ENCODE measurements around the gene CFLAR.

- TF ChIP-seq, protein P1, sequence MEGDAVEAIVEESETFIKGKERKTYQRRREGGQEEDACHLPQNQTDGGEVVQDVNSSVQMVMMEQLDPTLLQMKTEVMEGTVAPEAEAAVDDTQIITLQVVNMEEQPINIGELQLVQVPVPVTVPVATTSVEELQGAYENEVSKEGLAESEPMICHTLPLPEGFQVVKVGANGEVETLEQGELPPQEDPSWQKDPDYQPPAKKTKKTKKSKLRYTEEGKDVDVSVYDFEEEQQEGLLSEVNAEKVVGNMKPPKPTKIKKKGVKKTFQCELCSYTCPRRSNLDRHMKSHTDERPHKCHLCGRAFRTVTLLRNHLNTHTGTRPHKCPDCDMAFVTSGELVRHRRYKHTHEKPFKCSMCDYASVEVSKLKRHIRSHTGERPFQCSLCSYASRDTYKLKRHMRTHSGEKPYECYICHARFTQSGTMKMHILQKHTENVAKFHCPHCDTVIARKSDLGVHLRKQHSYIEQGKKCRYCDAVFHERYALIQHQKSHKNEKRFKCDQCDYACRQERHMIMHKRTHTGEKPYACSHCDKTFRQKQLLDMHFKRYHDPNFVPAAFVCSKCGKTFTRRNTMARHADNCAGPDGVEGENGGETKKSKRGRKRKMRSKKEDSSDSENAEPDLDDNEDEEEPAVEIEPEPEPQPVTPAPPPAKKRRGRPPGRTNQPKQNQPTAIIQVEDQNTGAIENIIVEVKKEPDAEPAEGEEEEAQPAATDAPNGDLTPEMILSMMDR (conservative IDR thresholded peaks at IDR 0.05; ENCODE audit: low read length): no peak
- TF ChIP-seq EZH2phosphoT487 (IDR thresholded peaks at IDR 0.05; ENCODE audit: borderline replicate concordance): no peak
These were observed 25.4 kb upstream of the CFLAR start for GRCh38 chr2:201090574-201090973.

Measured in Loucy (cell line).